A549 (cell line): ENCODE measurements around the gene LYL1.

Experiments used
- CHD2 ChIP-seq: fragments of 150-350 bp; IDR thresholded peaks from 2 replicates; pipeline ENCODE4 v1.6.1; 2014; ENCODE audit warnings: low read length; ENCODE audit not compliant: partially characterized antibody
- CTCF ChIP-seq: fragments of >200 bp; sonication (Bioruptor Twin); formaldehyde crosslinking; IDR thresholded peaks from 3 replicates; pipeline ENCODE4 v1.5.1; 2016
- EP300 ChIP-seq, 2 experiments: fragments of >200 bp; sonication (Bioruptor Twin); formaldehyde crosslinking; IDR thresholded peaks; 2 replicates in 1 of 2; 3 replicates in 1 of 2; pipeline ENCODE4 v1.6.1; 2016 to 2017
- HMGXB4 ChIP-seq: fragments of 250-450 bp; sonication (Bioruptor Pico); IDR thresholded peaks from 2 replicates; pipeline ENCODE4 v1.5.0; 2021; ENCODE audit warnings: mild to moderate bottlenecking, moderate library complexity, borderline replicate concordance
- POLR2A ChIP-seq: IDR thresholded peaks from 2 replicates; pipeline ENCODE4 v1.6.1; 2012; ENCODE audit warnings: mild to moderate bottlenecking, low read length
- RAD21 ChIP-seq, 2 experiments: fragments of >200 bp in 1 of 2; sonication (Bioruptor Twin) in 1 of 2; formaldehyde crosslinking in 1 of 2; IDR thresholded peaks in 1 of 2; conservative IDR thresholded peaks in 1 of 2; 2 replicates in 1 of 2; 3 replicates in 1 of 2; pipeline ENCODE4 v1.6.1; 2012 to 2018; ENCODE audit warnings: inconsistent platforms in 1 of 2
- RCOR1 ChIP-seq: fragments of 150-350 bp; IDR thresholded peaks from 2 replicates; pipeline ENCODE4 v1.6.1; 2014; ENCODE audit warnings: antibody characterized with exemption, low read length, low read depth
- SMC3 ChIP-seq: fragments of >200 bp; sonication (Bioruptor Twin); formaldehyde crosslinking; IDR thresholded peaks from 3 replicates; pipeline ENCODE4 v1.6.1; 2018; ENCODE audit warnings: inconsistent platforms
- TP53 ChIP-seq: fragments of 250-450 bp; sonication (Bioruptor Pico); IDR thresholded peaks from 2 replicates; pipeline ENCODE4 v1.5.0; 2021; ENCODE audit warnings: mild to moderate bottlenecking, moderate library complexity

- TF ChIP-seq RAD21 (conservative IDR thresholded peaks at IDR 0.05 in 1 of 2, IDR thresholded peaks at IDR 0.05 in 1 of 2) (no peak), POLR2A (no peak), SMC3 (no peak), TP53 (no peak), RCOR1 (no peak), CTCF (no peak), HMGXB4 (CRISPR knock-in tag) (no peak), EP300 (IDR thresholded peaks at IDR 0.05) (no peak), CHD2 (no peak)
Observed at GRCh38 chr19:13063461-13064091, 39.1 kb downstream of the LYL1 start.
